ENCODE measurements around the gene CENPO.

CENPO gene

GRCh38 chr2:24756789-24757188 is 36.4 kb upstream of the CENPO start:
- TF ChIP-seq CTCF (IDR thresholded peaks at IDR 0.05): no peak

GRCh38 chr2:24761866-24762265 is 31.4 kb upstream of the CENPO start:
- no peak for TF ChIP-seq CTCF (IDR thresholded peaks at IDR 0.05)

GRCh38 chr2:24762518-24762917 is 30.7 kb upstream of the CENPO start:
- no peak for TF ChIP-seq CTCF (IDR thresholded peaks at IDR 0.05)

- TF ChIP-seq CTCF (IDR thresholded peaks at IDR 0.05): no peak
These were observed 29.4 kb upstream of the CENPO start for GRCh38 chr2:24763843-24764242.

GRCh38 chr2:24766609-24767008 is 26.6 kb upstream of the CENPO start:
- TF ChIP-seq CTCF (IDR thresholded peaks at IDR 0.05): no peak

- TF ChIP-seq CTCF (IDR thresholded peaks at IDR 0.05): no peak
These were observed 25.2 kb upstream of the CENPO start for GRCh38 chr2:24768013-24768412.

GRCh38 chr2:24768601-24769000 is 24.6 kb upstream of the CENPO start:
- TF ChIP-seq CTCF (IDR thresholded peaks at IDR 0.05): no peak

- TF ChIP-seq CTCF (IDR thresholded peaks at IDR 0.05): no peak
These were observed 22.2 kb upstream of the CENPO start for GRCh38 chr2:24771061-24771460.
